Medulla oblongata (tissue), 1 donor: ENCODE data around the gene EVA1A.

ENCODE experiments used
- DNase-seq: peaks from one replicate; pipeline ENCODE4 v3.0.0-alpha.2; 2015; ENCODE audit errors: extremely low spot score

Gene EVA1A

GRCh38 chr2:75563591-75563990, 2.9 kb upstream of the EVA1A start:
- DNase-seq, result no peak

DNA sequence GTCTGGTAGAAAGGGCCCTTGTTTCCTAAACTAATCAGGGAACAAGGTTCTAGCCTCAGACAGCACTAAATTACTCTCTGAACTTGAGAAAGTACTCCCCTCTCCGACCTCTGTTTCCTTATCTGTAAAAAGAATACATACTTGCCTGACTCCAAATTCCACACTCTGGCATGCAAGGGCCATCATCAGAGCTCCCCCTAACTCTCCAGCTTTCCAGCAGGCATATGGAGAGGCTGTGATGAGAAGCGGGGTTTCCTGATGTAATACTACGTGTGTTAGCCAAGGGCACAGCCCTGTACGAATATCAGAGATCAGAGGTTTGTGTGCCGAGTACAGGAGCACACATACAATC, 1.8 kb upstream of the EVA1A start:
- DNase-seq, result no peak

GRCh38 chr2:75561566-75562512, 1.1 kb upstream of the EVA1A start:
- no peak for DNase-seq

- no peak for DNase-seq
Measured at GRCh38 chr2:75560022-75560767, 544 bp downstream of the EVA1A start.

- no peak for DNase-seq
Measured at GRCh38 chr2:75559680-75560021, 1.1 kb downstream of the EVA1A start.

- DNase-seq, result no peak
Measured at GRCh38 chr2:75558786-75559679, 1.7 kb downstream of the EVA1A start.

GRCh38 chr2:75558136-75558535, 2.6 kb downstream of the EVA1A start:
- no peak for DNase-seq

GRCh38 chr2:75557474-75558133, 3.1 kb downstream of the EVA1A start:
- no peak for DNase-seq

GRCh38 chr2:75556679-75557366, 3.9 kb downstream of the EVA1A start:
- no peak for DNase-seq

DNA sequence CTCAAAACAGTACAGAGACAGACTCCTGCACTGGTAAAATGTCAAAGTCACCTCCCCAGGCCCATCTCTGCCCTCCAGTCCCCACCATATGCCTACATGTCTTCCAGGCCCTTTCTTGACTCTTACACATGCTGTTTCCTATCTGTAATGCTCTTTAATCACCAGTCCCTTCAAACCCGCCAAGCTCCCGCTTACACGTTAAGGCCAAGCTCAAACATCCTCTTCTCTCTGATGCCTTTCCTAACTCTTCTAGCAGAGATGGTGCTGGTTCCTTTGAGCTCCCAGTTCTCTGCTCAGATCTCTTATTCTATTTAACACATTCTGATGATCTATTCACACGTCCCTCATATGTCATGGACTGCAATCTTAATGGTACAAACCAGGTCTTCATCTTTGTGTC, 5.0 kb downstream of the EVA1A start:
- DNase-seq, result no peak

- DNase-seq, result no peak
Measured at GRCh38 chr2:75553935-75554531, 6.7 kb downstream of the EVA1A start.

DNA sequence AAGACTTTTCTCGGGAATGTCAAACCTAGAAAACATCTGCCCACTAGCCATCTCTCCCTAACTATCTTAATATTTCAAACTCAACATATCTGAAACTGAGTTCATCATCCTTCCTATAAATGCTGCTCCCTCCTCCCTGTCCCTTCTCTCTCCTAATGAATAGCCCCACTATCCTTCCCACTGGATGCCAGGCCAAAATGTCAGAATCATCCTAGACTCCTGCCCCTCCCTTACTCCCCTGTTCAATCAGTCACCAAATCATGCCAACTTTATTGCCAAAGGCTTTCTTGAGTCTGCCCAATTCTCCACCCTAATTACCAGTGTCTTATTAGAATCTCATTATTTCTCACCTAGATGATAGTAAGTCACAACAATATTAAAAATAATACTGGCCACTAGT, 8.5 kb downstream of the EVA1A start:
- DNase-seq, result no peak

DNA sequence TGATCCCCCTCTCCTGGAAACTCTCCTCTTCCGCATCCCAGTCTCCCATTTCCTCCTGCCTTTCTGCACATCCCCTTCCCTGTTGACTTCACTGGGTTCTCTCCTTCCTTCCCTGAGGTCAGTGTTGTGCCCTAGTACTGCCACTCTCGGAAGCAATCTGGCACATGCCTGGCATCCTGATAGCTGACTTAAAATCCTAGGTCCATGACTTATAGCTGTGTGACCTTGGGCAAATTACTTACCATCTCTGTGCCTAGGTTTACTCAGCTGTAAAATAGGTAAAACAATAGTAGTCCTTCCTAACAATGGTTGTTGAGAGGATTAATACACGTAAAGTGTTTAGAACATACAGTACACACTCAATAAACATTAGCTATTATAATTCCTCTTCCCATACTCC, 9.3 kb downstream of the EVA1A start:
- no peak for DNase-seq

DNA sequence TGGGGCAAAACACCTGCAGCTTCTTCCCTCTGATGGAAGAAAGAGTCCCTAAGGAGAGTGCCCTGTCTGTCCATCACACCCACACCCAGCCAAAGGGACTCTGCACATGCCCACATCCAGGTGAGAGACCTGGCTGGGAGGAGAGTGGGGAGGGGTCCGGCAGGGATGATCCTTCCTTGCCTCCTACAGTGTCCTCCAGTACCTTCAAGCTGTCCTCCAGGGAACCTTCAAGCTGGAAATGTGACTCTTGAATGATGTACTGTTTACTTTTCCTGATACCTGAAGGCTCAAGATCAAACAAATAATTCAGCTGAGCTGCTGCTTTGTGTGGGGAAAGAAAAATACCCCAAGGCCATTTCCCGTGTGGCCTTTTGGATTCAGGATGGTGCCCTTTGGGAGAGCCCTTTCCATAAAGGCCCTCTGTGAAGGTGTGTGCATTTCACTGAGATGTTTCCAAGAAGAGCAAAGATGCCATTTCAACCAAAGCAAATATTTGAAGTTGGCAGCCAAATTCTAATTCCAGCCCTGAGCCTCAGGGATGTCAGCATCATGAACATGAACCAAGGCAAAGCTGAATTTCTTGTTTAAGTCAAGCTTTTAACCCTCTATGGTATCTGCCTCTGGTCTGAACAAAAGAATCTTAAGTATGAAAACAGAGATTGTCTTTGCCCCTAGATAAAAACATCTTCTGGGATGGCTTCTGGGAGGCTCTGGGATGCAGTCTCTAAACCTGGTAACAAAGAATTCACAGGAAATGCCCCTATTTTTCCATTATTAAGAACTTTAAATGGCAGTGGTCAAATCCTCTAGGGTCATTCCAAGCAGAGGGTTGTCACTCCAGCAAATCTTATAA, 11.1 kb downstream of the EVA1A start:
- no peak for DNase-seq

GRCh38 chr2:75548036-75548573, 12.6 kb downstream of the EVA1A start:
- DNase-seq, result no peak

DNA sequence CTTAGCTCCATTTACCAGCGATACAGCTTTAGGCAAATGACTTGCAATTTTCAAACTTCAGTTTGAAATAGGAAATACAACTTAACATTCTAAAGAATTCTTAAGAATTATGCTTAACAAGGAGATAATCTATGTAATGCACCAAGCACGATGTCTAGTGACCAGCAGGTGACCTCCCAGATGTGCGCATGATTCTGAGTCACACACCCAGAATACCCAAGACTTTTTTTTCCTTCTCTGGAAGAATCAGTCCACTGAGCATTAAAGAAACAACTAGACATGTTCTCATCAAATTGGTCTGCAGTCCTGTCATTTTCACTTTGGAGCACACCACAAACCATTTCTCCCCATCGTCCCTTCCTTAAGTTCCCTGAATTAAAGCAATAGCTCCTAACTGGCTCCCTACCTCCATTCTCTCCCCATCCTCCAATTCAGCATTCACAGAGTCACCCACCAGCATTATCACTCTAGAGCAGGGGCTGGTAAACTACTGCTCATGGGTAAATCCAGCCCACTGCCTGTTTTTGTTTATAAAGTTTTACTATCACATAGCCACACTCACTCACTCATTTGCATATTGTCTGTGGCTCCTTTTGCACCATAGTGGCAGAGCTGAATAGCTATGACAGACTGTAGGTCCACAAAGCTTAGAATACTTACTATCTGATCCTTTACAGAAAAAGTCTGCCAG, 13.2 kb downstream of the EVA1A start:
- DNase-seq, result no peak

DNA sequence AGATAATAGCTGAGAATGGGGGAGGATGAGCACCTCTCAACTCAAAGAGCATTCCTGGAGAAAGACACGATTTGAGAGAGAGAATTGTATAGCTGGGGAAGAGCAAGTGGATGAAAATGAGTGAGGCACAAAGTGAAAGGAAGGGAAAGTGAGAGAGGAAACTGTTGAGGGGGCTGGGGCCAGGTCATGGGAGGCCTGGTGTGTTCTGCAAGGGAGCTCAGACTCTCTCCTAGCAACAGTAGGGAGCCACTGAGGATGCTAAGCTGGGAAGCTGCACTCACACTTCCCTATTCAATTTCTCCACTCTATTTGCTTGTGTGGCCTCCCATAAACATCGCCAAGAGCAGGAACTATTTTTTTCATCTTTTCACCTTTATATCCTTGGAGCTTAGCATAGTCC, 14.8 kb downstream of the EVA1A start:
- no peak for DNase-seq

DNA sequence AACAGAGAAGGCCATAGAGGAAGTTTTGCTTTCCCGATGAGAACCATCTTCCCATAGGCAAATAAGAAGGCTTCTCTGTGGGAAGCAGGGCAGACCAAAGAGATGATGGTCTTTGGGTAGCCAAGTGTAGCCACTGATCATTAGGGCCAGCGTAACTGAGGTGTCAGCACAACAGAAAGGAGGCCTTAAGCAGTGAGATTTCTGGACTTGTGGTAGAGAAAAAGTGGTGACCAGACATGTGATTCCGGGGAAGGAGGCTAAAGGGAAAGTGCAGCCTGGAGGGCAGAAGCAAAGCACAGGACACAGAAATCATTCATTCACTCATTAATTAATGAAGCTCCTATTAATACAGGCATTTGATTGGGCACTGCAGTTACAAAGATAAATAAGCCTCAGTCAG, 15.4 kb downstream of the EVA1A start:
- DNase-seq, result no peak

DNA sequence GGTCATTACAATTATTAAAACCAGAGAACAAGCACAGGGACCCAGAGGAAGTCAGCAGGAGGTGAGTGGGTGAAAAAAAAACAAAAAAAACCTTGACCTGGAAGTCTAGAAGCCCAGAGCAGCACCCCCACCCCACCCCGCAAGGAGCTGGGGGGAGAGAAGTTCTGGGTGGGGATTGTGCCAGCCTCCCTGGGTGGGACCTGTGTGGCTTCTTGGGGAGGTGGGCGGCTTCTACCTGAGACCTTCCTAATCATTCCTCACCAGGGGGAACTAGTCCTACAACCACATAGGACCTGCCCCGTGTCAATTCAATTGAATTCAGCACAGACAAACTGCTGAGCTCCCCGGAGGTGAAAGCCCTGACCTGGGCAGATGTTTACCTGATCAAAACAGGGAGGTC, 17.3 kb downstream of the EVA1A start:
- DNase-seq, result no peak
